GM23338 (cell line): ENCODE data around the gene ETF1. TPM values are rescaled to one million over a fixed set of nuclear protein-coding genes. Genes with fewer than 3 reads are reported as not detected.

Experiments used
- CREB1 ChIP-seq: fragments of 250-450 bp; sonication (Bioruptor Pico); IDR thresholded peaks from 2 replicates; pipeline ENCODE4 v1.5.0; 2020; ENCODE audit warnings: low read depth, mild to moderate bottlenecking, moderate library complexity
- STAT1 ChIP-seq: IDR thresholded peaks from one replicate; pipeline ENCODE4 v1.6.1; 2016; ENCODE audit warnings: antibody characterized with exemption; ENCODE audit not compliant: unreplicated experiment
- ZNF114 ChIP-seq: fragments of 250-450 bp; sonication (Bioruptor Pico); IDR thresholded peaks from 2 replicates; pipeline ENCODE4 v1.5.0; 2020; ENCODE audit warnings: mild to moderate bottlenecking, moderate library complexity
- ZNF331 ChIP-seq: fragments of 250-450 bp; sonication (Bioruptor Pico); IDR thresholded peaks from 2 replicates; pipeline ENCODE4 v1.5.0; 2020; ENCODE audit warnings: low read depth, mild to moderate bottlenecking, moderate library complexity
- polyA plus RNA-seq: library from polyadenylated mRNA; unstranded; fragments of >200 nt; fragmentation: Nextera tagmentation; extraction: Ambion mirVana; gene quantifications from 2 replicates; pipeline ENCODE4 v1.2.1, GENCODE V29; 2016
- total RNA-seq: library from RNA; depleted of rRNA; stranded (reverse); fragments of >200 nt; shearing (Covaris generic); gene quantifications from 2 replicates; pipeline ENCODE4 v1.2.3, GENCODE V29; 2014
- TF ChIP-seq, protein P1 (sequence below): fragments of 250-450 bp; sonication (Bioruptor Pico); IDR thresholded peaks from 2 replicates; pipeline ENCODE4 v1.5.0; 2020; ENCODE audit warnings: mild to moderate bottlenecking, moderate library complexity
- TF ChIP-seq, protein P2 (sequence below): IDR thresholded peaks from 2 replicates; pipeline ENCODE4 v1.6.1; 2016; ENCODE audit warnings: antibody characterized with exemption
- TF ChIP-seq, protein P3 (sequence below), 2 experiments: fragments of 200-600 bp in 1 of 2; sonication (generic) in 1 of 2; conservative IDR thresholded peaks; 2 replicates each; pipeline versions ENCODE4 v1.5.1 to v1.6.1; 2016 to 2017; ENCODE audit warnings: antibody characterized with exemption in 2 of 2, low read depth in 2 of 2, mild to moderate bottlenecking in 2 of 2, moderate library complexity in 1 of 2

The ETF1 gene
- total and polyA plus RNA-seq, 2 experiments from 2014 or later: 68.9 to 136 TPM

DNA sequence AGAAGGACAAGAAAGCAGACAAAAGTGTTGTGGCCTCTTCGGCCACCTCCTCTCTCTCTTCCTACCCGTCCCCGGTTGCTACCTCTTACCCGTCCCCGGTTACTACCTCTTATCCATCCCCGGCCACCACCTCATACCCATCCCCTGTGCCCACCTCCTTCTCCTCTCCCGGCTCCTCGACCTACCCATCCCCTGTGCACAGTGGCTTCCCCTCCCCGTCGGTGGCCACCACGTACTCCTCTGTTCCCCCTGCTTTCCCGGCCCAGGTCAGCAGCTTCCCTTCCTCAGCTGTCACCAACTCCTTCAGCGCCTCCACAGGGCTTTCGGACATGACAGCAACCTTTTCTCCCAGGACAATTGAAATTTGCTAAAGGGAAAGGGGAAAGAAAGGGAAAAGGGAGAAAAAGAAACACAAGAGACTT lies 75.3 kb downstream of the ETF1 start (continued):
- TF ChIP-seq, protein P1, sequence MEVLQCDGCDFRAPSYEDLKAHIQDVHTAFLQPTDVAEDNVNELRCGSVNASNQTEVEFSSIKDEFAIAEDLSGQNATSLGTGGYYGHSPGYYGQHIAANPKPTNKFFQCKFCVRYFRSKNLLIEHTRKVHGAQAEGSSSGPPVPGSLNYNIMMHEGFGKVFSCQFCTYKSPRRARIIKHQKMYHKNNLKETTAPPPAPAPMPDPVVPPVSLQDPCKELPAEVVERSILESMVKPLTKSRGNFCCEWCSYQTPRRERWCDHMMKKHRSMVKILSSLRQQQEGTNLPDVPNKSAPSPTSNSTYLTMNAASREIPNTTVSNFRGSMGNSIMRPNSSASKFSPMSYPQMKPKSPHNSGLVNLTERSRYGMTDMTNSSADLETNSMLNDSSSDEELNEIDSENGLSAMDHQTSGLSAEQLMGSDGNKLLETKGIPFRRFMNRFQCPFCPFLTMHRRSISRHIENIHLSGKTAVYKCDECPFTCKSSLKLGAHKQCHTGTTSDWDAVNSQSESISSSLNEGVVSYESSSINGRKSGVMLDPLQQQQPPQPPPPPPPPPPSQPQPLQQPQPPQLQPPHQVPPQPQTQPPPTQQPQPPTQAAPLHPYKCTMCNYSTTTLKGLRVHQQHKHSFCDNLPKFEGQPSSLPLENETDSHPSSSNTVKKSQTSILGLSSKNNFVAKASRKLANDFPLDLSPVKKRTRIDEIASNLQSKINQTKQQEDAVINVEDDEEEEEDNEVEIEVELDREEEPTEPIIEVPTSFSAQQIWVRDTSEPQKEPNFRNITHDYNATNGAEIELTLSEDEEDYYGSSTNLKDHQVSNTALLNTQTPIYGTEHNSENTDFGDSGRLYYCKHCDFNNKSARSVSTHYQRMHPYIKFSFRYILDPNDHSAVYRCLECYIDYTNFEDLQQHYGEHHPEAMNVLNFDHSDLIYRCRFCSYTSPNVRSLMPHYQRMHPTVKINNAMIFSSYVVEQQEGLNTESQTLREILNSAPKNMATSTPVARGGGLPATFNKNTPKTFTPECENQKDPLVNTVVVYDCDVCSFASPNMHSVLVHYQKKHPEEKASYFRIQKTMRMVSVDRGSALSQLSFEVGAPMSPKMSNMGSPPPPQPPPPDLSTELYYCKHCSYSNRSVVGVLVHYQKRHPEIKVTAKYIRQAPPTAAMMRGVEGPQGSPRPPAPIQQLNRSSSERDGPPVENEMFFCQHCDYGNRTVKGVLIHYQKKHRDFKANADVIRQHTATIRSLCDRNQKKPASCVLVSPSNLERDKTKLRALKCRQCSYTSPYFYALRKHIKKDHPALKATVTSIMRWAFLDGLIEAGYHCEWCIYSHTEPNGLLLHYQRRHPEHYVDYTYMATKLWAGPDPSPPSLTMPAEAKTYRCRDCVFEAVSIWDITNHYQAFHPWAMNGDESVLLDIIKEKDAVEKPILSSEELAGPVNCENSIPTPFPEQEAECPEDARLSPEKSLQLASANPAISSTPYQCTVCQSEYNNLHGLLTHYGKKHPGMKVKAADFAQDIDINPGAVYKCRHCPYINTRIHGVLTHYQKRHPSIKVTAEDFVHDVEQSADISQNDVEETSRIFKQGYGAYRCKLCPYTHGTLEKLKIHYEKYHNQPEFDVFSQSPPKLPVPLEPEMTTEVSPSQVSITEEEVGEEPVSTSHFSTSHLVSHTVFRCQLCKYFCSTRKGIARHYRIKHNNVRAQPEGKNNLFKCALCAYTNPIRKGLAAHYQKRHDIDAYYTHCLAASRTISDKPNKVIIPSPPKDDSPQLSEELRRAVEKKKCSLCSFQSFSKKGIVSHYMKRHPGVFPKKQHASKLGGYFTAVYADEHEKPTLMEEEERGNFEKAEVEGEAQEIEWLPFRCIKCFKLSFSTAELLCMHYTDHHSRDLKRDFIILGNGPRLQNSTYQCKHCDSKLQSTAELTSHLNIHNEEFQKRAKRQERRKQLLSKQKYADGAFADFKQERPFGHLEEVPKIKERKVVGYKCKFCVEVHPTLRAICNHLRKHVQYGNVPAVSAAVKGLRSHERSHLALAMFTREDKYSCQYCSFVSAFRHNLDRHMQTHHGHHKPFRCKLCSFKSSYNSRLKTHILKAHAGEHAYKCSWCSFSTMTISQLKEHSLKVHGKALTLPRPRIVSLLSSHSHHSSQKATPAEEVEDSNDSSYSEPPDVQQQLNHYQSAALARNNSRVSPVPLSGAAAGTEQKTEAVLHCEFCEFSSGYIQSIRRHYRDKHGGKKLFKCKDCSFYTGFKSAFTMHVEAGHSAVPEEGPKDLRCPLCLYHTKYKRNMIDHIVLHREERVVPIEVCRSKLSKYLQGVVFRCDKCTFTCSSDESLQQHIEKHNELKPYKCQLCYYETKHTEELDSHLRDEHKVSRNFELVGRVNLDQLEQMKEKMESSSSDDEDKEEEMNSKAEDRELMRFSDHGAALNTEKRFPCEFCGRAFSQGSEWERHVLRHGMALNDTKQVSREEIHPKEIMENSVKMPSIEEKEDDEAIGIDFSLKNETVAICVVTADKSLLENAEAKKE (CRISPR knock-in tag): no peak
- TF ChIP-seq, protein P2, sequence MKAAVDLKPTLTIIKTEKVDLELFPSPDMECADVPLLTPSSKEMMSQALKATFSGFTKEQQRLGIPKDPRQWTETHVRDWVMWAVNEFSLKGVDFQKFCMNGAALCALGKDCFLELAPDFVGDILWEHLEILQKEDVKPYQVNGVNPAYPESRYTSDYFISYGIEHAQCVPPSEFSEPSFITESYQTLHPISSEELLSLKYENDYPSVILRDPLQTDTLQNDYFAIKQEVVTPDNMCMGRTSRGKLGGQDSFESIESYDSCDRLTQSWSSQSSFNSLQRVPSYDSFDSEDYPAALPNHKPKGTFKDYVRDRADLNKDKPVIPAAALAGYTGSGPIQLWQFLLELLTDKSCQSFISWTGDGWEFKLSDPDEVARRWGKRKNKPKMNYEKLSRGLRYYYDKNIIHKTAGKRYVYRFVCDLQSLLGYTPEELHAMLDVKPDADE: no peak
- TF ChIP-seq STAT1 (no peak), ZNF114 (CRISPR knock-in tag) (no peak), ZNF331 (CRISPR knock-in tag) (no peak), CREB1 (CRISPR knock-in tag) (no peak)
- TF ChIP-seq, protein P3, sequence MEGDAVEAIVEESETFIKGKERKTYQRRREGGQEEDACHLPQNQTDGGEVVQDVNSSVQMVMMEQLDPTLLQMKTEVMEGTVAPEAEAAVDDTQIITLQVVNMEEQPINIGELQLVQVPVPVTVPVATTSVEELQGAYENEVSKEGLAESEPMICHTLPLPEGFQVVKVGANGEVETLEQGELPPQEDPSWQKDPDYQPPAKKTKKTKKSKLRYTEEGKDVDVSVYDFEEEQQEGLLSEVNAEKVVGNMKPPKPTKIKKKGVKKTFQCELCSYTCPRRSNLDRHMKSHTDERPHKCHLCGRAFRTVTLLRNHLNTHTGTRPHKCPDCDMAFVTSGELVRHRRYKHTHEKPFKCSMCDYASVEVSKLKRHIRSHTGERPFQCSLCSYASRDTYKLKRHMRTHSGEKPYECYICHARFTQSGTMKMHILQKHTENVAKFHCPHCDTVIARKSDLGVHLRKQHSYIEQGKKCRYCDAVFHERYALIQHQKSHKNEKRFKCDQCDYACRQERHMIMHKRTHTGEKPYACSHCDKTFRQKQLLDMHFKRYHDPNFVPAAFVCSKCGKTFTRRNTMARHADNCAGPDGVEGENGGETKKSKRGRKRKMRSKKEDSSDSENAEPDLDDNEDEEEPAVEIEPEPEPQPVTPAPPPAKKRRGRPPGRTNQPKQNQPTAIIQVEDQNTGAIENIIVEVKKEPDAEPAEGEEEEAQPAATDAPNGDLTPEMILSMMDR (conservative IDR thresholded peaks at IDR 0.05; ENCODE audit: low read depth in 2 of 2): no peak
